Fibroblast of skin of right quadriceps (primary cell): ENCODE data around the gene KDM6B.

Source experiments
- DNase-seq: peaks from one replicate; pipeline ENCODE4 v3.0.0-alpha.2; 2013

The KDM6B gene

GRCh38 chr17:7882068-7882467, 48.1 kb downstream of the KDM6B start:
- no peak for DNase-seq

- DNase-seq, result no peak
These were observed 48.6 kb downstream of the KDM6B start for GRCh38 chr17:7882629-7883028.
